ENCODE measurements around the gene CRLF1.

CRLF1 gene

DNA sequence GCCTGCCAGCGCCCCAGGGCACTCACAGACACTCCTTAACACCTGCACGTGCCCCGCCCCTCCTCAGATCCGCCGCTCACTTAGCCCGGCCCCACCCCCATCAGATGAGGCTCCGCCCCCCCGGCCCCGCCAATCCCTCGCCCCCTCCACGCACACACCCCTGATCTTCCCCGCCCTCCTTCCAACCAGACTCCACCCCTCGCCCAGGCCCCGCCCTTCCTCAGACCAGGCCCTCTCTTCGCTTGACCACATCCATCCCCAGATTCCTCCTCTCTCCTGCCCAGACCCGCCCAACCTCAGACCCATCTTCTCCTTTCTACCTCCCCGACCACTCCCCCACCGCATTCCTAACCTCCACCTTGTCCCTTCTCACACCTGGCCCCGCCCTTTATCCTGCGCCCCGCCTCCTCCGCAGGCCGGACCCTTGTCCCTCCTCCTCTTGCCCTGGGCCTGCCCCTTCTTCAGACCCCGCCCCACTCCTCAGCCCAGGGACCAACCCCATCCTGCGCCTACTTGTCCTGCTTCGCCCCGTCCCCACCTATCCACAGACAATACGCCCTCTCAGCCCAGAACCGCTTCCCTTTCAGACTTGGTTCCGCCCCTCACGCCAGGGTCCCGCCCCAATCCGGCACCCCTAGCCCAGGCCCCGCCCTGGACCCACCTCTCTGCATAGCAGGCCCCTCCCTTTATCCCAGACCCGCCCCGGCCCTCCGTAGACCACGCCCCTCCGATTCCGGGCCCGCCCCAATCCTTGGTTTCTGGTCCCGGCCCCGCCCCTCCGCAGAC, 29.8 kb upstream of the CRLF1 start:
- DNase-seq (ENCODE audit: low spot score): peak; percentile 99

DNA sequence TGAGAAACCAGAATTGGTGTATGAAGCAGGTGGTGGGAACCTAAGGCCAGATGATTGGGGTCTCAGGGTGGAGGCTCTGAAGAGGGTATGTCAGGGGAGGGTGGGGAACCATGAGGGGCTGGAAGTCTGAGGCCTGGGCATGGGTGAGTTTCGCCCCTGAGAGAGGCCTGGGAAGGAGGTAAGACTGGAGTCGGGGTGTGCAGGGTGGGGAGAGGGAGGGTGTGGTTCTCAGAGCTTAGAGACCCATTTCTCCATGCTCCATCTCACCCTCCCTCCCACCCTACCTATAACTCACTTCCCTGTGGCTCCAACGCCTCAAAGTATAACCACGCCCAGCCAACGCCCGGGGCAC, 29.2 kb upstream of the CRLF1 start:
- DNase-seq (ENCODE audit: low spot score): no peak

DNA sequence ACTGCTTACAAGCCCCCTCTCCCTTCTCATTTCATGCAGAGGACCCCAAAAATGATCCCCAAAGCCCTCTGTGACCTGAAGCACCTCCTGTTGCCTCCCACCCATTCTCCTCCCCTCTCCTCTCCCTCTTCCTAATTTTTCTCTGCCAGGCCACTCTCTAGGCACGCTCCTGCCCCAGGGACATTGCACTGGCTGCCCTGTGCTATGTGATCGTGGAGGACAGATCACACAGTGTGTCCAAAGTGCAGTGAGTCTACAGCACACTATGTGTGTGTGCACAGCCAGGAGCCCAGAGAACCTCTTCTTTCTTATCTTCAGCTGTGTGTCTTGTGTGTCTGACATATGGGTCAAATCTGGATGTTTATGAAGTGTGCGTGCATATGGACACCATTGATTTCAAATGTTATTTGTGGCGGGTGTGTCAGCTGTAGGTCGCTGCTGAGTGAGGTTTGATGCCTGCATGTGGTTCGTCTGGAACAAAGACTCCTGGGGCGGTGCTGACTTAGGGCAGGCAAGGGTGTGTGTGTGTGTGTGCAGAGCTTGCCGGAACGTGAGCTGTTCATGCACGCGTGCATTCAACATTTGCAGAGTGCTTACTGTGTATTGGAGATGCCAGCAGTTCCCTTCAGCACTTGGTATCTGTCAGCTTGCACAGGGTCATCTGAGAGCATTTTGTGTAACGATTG, 28.2 kb upstream of the CRLF1 start:
- DNase-seq (ENCODE audit: low spot score): no peak

DNA sequence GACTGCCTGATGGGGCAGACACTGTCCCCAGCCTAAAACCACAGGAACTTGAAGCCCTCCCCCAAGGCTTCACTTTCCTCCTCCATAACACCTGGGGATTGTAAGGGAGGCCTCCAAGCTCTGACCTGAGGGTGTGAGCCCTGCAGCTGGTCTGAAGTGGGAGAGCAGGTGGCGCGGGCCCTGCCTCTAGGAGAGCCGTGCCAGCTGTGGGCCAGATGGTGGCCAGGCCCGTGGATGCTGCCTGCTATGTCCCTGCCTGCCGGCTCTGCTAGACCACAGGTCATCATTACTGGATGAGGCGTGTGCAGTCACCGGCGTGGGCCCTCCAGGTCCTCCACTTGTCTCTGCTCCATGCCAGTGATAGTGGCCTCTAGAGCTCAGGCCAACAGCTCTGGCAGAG, 26.7 kb upstream of the CRLF1 start:
- DNase-seq (ENCODE audit: low spot score): no peak

DNA sequence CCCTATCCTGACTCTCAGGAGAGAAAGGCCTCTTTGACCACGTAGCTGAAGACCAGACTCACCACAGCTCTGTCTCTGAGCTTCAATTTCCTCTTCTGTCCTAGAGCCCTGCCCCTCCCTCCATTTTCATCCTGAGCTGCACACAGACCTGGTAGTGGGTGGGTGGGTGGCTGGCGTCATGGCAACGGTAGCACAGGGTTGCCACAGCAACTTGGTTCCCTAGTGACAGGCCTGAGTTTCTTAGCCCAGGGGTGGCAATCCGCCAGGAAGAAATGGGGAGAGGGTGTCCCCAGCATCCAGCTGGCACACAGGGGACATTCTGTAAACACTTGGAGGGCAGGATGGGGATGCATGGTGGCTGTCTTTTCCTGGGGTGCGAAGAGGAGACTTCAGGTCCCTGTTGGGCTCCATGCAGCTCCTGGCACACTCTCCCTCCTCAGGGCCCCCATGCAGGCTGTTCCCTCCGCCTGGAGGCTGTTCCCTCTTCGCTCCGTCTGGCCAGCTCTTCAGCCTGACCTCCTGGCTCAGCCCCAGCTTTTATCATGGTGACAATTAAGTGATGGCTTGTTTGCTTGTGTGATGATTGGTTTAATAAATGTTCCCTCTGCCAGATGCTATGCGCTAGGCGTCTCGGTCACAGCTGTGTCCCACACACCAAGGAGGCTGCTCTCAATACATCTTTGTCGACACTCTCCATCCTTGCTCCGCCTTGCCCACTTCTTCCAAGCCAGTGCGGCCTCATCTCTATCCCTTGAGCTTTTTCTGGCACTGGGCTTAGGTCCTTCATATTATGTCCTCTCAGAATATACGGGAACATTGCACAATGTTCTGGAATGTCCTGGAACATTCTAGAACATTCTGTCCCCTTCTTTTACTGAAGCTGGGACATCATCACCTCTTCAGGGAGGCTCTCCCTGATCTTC, 22.8 kb upstream of the CRLF1 start:
- no peak for DNase-seq (ENCODE audit: low spot score)

DNA sequence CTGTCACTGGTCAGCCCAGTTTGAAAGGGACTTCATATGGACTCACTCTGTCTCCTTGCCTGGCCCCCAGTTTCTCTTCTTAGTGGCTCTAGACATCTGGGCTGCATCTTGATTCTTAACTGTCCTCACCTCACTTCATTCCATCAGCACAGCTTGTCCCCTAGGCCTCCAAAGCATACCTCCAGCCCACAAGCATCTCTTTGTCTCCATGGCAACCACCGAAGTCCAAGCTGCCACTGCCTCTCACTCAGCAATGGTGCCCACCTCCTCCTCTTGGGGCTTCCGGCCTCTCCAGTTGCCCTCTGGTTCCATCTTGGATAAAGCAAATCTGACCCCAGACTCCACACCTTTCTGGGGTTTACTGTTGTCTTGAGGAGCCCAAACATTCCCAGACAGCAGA, 20.3 kb upstream of the CRLF1 start:
- DNase-seq (ENCODE audit: low spot score): no peak

DNA sequence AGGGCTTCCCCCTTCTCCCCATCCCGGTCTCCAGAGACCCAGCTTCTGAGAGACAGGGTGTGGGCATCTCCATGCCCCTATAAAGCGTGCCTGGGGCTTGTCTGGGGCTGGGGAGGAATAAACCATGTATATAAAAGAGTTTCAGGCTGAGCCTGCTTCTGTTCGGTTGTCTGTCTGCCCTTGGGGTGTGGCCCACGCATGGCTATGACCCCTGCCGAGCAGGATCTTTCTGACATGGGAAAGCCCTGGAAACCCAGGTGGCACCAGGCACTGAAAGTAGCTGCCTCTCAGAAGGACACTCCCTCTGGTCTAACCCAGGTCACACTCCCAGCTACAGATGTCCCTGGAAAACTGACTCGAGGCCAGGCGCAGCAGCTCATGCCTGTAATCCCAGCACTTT, 14.3 kb upstream of the CRLF1 start:
- DNase-seq (ENCODE audit: low spot score): no peak

DNA sequence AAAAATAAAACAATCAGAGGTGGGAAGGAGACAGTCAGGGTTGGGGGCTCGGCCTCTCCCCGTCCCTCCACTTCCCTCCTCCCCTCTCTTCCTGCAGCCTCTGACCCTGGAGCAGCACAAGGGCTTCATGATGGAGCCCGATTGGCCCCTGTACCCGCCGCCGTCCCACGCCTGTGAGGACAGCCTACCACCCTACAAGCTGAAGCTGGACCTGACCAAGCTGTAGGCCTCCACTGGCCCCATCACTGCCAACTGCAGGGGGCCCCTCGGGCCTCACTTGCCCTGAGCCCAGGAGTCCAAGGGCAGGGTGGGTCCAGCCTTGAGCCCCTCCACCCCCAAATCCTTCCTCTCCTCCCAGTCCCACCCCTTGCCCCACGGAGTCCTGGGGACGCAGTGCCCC, 13.7 kb upstream of the CRLF1 start:
- no peak for DNase-seq (ENCODE audit: low spot score)

DNA sequence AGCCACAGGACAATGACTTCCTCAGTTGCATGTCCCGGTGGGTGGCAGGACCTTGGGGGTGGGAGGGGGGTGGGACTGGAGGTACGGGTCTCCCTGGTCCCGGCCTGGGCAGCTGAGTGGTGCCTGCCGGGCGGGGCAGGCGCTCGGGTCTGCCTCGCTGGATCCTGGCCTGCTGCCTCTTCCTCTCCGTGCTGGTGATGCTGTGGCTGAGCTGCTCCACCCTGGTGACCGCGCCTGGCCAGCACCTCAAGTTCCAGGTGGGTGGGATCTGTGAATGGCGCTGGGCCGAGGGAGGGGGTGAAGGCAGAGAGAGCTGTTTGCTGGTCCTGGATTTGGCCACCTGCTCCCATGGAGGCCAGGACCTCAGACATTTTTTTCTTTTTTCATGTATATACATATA, 11.6 kb upstream of the CRLF1 start:
- DNase-seq (ENCODE audit: low spot score): no peak

DNA sequence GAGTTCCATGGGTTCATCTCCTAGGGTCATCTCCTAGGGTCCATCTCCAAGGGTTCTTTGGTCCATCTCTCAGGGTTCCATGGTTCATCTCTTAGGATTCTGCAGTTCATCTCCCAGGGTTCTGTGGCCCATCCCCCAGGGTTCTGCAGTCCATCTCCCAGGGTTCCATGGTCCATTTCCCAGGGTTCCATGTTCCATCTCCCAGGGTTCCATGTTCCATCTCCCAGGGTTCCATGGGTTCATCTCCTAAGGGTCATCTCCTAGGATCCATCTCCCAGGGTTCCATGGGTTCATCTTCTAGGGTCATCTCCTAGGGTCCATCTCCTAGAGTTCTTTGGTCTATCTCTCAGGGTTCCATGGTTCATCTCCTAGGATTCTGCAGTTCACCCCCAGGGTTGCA, 11.0 kb upstream of the CRLF1 start:
- no peak for DNase-seq (ENCODE audit: low spot score)

DNA sequence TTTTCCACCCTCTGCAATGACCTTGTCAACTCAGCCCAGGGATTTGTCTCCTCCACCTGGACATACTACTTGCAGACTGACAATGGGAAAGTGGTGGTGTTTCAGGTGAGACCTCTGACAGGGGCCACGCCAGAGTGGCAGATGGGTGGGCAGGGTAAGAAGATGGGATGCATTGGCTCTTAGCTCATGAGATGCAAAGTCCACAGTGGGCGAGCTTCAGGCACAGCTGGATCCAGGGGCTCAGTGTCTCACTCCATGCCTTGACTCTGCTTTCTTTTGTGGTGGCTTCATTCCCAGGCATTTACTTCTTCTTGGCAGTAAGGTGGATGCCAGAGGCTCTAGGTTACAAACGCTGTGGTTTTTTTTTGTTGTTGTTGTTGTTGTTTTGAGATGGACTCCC, 9.4 kb upstream of the CRLF1 start:
- no peak for DNase-seq (ENCODE audit: low spot score)

DNA sequence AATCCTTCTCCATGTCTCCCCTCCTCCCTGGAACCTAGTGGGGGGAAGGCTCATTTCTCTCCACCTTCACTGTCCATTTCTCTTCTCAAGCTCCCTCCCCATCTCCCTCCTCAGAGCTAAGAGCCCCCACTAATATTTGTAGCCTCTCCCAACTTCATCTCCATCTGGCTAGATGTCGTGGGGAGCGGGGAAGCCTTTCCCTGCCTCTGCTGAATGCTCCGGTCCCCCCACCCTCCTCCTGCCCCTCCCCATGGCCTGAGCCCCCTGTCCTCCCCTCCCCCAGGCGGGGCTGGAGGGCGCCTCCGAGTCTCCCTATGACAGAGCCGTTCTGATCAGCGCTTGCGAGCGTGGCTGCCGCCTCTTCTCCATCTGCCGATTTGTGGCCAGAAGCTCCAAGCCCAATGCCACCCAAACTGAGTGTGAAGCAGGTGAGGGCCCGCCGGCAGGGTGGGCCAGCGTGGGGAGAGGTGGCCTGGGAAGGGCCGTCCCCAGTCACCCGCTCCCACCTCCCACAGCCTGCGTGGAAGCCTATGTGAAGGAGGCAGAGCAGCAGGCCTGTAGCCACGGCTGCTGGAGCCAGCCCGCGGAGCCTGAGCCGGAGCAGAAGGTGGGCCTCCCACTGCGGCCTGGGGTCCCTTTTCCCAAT, 7.1 kb upstream of the CRLF1 start:
- DNase-seq (ENCODE audit: low spot score): no peak

DNA sequence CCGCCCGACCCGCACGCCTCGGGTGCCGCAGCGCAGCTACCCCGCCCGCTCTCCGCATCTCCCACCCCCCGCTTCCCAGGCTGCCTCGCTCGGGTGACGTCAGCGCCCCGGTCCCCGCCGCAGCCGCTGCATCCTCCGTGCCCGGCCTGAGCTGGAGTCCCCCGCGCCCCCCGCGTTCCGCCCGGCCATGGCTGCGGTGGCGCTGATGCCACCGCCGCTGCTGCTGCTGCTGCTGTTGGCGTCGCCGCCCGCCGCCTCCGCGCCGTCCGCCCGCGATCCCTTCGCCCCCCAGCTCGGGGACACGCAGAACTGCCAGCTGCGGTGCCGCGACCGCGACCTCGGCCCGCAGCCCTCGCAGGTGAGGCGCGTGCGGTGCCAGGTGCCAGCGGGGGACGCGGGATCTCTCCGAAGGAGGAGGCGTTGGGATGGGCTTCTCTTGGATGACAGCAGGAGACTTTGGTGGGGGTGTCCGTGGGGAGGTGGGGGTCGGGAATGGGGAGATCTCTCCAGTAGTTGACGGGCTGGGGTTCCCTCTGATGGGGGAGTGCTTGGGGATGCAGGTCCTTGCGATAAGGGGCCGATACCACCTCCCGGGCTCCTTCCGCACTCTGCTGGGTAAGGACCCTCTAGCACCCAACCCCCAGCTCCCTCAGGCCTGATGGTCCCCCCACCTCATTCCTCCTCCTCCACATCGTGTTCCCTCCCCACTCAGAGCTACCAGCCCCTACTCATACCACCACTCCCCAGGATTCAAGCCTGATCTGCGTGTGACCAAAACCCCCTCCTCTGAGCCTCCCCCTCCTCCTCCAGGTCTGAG, 6.4 kb upstream of the CRLF1 start, which contains the start of gene TMEM59L:
Gene TMEM59L (plus strand): TSS at position 99 of the 817 bp plus-strand sequence. CDS start 89 bp downstream, at position 188.
- DNase-seq (ENCODE audit: low spot score): peak; percentile 67

DNA sequence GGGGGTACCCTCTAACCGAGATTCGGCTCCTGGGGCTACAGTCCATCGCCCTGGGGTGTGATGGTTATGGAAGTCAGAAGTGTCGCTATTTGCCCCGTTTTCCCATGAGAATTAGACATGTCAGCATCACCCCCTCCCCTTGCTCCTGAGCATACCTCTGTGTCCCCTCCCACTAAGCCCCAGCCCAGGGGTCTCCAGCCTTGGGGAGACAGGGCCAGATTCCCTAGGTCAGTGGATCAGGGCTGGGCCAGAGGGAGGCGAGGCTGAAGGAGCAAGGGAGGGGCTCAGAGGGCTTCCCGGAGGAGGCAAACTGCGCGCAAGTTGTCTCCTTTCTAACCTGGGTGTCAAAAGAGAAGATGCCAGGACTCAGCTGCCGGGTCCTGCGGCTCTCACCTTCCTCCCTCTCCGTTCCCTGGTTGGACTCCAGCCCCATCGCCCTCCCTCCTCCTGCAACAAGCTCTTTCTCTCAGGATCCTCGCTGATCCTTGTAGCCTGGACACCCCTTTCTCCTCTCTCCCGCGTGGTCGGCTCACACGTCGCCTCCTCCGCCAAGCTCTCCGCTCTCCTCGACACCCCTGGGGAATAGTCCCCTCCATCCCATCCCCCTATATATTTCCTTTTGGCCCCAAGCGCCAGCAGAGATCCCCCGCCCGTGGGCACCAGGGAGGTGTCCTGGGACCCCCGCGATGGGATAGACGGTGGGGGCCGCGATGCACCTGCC, 5.6 kb upstream of the CRLF1 start:
- no peak for DNase-seq (ENCODE audit: low spot score)

DNA sequence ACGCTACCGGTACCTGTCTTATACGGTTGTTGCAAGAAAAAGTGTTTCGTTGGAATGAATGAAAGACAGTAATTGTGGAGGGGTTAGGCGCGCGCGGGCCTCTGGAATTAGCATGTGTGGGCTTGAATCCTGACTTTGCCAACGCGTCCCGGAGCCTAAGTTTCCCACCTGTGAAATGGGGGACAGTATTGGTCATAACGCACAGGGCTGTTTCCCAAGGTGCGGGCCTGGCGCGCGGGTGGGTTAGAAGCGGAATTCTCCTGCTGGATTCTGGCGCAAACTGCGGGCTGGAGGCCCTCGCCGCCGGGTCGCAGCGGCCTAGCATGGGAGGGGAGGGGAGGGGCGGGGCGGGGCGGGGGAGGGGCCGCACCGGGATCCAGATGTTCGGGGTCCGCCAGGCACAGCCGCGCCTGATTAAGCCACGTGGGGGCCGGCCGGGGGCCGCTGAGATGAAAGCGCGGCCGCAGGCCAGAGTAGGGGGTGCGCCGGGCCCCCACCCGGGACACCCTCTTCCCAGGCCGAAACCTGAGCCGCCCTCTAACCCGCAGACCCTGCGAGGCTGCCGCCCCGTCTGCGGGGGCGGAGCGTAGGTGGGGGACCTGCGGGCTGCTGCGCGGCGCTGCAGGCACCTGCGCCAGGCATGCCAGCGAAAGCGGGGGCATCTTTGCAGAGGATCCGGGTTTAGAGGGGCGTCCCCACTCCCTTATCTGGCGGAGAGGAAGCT, 4.9 kb upstream of the CRLF1 start:
- DNase-seq (ENCODE audit: low spot score): no peak

DNA sequence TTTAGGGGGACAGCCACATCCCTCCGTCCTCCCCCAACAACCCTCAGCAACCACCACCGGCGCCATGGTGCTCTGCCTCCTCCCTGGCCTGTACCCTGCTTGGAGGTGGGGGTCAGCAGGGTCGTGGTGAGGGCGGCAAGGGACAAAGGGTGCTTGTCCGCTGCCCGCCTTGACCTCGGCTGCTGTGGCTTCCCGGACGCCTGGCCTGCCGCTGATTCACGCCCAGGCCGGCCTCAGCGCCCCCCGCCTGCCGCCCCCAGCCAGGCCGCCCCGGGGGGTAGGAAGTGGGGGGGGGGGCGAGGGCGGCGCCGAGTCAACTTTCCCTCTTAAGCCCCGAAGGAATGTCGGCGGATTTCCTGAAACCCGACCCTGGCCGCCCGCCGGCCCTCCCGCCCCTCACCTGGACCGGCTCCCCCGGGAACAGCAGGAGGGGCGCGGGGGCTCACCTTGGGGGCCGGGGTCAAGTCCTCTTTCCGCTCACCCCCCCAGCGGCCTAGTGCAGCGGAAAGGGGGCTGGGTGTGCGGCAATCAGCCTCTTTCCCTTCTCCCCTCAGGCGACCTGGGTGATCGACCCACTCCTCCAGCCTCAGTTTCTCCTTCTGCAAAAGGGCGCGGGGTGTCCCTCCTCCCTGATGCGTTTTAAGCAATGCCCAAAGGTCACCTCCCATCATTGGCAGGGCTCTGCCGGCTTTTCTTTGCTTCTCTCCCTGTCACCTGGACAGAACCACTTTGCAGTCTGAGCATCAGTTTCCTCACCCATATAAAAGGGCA, 4.1 kb upstream of the CRLF1 start:
- no peak for DNase-seq (ENCODE audit: low spot score)

DNA sequence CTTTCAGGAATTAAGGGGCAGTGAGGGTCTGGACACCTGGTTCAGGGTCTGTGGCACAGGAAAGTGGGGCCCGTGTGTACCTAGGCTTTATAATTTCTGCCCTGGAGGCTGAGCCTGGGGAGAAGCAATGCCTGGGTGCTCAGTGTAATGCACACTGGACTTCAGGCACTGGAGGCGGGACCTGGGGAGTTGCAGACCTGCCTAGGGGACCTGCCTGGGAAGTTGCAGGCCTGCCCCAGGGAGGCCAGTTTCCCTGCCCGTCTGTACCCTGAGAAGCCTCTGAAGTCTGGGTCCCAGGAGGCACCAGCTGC, 3.6 kb upstream of the CRLF1 start:
- no peak for DNase-seq (ENCODE audit: low spot score)

DNA sequence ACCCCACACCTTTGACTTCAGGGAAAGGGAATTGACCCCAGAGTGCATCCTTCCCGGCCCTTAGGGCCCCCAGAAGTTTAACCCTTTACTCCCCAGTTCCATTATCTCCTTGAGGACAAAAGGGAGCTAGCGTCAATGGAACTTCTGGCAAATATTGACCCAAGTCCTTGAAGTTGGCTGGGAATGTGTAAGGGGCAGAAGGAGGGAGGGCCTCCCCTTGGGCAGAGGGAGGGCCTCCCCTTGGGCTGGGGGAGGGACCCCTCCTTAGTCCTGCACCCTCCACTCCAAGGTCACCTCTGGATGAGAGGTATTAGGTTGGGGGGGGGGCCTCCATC, 3.1 kb upstream of the CRLF1 start:
- DNase-seq (ENCODE audit: low spot score): no peak
